Purkinje cell (primary cell): Measurements from ENCODE around the gene LCP2. TPM values are rescaled to one million over a fixed set of nuclear protein-coding genes. Genes with fewer than 3 reads are reported as not detected.

ENCODE experiments used
- polyA plus RNA-seq: library from polyadenylated mRNA; unstranded; fragments of >200 nt; fragmentation: Nextera tagmentation; gene quantifications from 2 replicates; pipeline ENCODE4 v1.2.1, GENCODE V29; 2014

The LCP2 gene
- polyA plus RNA-seq = 0.15 and 0.87 TPM in 2 replicates

DNA sequence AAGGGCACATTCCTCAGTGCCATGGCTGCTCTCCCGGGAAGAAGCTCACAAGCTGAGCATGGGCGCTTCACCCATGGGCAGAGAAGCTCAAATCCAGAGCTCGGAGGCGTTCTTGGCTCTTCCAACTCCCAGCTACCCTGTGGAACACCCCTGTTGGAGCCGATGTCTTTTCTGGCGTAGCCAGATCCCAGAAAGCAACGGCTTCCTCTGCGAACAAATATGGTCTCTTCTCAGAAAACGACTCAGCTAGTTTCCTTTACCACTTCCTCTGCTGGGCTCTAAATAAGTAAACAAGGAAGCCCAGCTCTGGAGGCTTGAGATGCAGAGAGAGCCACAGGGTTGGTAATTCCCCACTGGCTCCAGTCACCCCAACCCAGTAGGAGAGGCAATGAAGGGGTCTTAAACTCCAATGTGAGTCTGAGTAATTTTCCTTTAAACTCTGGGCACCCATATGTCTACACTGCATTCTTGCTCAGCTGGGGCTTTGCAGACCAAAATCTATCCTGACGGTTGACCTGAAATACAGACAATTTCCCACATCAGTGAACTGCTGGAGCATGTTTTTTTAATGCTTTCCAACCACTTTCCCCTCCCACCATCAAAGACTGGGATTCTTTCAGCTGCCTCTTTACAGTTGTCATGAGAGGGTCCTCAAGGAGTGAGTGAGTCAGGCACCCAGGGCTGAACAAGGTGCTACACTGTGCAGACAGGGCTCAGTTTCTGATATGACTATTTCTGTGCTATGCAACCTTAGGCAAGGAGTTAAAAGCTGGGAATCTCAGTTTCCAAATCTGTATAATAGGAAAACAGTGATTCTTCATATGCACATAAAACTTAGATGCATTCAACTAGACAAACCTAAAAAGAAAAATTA lies at the start of gene LCP2:
Gene LCP2, minus strand, starts transcription at position 189 of the 874 bp plus-strand sequence. Its CDS starts 166 bp downstream, at position 23.

GRCh38 chr5:170232786-170233185 lies 64.8 kb downstream of the LCP2 start, which contains the start of gene C5orf58:
TSS of gene C5orf58 (plus strand) at chr5:170232985. CDS start at chr5:170234977, 1,992 bp downstream.

Other genes starting within 250 kb of the LCP2 start
- not detected in 2 replicates for gene FOXI1, start 191.9 kb downstream of the LCP2 start, polyA plus RNA-seq
- gene C5orf58, start 64.8 kb downstream of the LCP2 start, polyA plus RNA-seq = not detected in 2 replicates
- 3.2 and 6.3 TPM in 2 replicates for gene KCNMB1, start 91.6 kb upstream of the LCP2 start, polyA plus RNA-seq
- gene KCNIP1, start 206.2 kb upstream of the LCP2 start, polyA plus RNA-seq = 139 and 148 TPM in 2 replicates